Activated naive CD4-positive, alpha-beta T cell treated with anti-CD3 and anti-CD28 coated beads, Interleukin-2, amount 50 U/mL, for 24 hours (primary cell): ENCODE data around the gene KAZN.
"Not testable (repeated sequence)": the region's sequence is repeated elsewhere in the genome, so short reads cannot be mapped to it uniquely, and the experiment has no call there.

ENCODE experiments used
- H3K27ac Mint-ChIP-seq: one replicate; pipeline ENCODE4 v1.8.0; 2021; ENCODE audit warnings: mild to moderate bottlenecking, mixed read lengths
- H3K27me3 Mint-ChIP-seq: one replicate; pipeline ENCODE4 v1.8.0; 2021; ENCODE audit warnings: mixed read lengths
- H3K36me3 Mint-ChIP-seq: one replicate; pipeline ENCODE4 v1.8.0; 2021; ENCODE audit warnings: mixed read lengths
- H3K4me1 Mint-ChIP-seq: one replicate; pipeline ENCODE4 v1.8.0; 2021; ENCODE audit warnings: mixed read lengths
- H3K4me3 Mint-ChIP-seq: one replicate; pipeline ENCODE4 v1.8.0; 2021; ENCODE audit warnings: mild to moderate bottlenecking, mixed read lengths
- H3K9me3 Mint-ChIP-seq: one replicate; pipeline ENCODE4 v1.8.0; 2021; ENCODE audit warnings: mixed read lengths

The KAZN gene

DNA sequence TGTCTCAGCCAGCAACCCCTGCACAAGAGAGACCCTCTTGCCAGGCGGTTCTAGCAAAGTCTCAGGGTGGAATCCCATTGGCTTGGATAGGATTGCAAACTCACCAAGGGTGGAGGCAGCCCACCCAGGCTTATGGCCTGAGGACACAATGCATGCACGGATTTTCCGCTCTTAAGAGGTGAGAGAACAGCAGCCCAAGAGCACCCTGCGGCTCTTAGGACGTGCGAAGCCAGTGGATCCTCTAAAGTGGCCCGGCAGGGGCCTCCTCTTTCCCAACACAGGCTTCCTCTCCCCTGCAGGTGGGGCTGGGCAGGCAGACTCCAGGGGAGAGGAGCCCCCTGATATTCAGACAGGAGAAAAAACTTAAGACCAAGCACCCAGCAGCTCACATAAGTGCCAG is 523.8 kb downstream of the KAZN start:
- no peak overlapping the region for H3K27ac Mint-ChIP-seq
- H3K4me3 Mint-ChIP-seq, result no peak overlapping the region

GRCh38 chr1:15123270-15123669 is 524.8 kb downstream of the KAZN start:
- Mint-ChIP-seq H3K4me1 (no peaks in the 10 kb centered on the region), H3K4me3 (no peak overlapping the region)

More for the DNA sequence above, 523.8 kb downstream of the KAZN start:
- H3K9me3 Mint-ChIP-seq, result no peaks in the 10 kb centered on the region
- no peaks in the 10 kb centered on the region for H3K4me1 Mint-ChIP-seq
- H3K27me3 Mint-ChIP-seq, result peaks cover under 1% of the 10 kb centered on the region
- H3K36me3 Mint-ChIP-seq, result no peaks in the 10 kb centered on the region

GRCh38 chr1:15123925-15124324 is 525.4 kb downstream of the KAZN start:
- H3K4me1 Mint-ChIP-seq, result no peaks in the 10 kb centered on the region
- H3K27ac Mint-ChIP-seq, result no peak overlapping the region
- H3K4me3 Mint-ChIP-seq, result no peak overlapping the region
- H3K36me3 Mint-ChIP-seq, result no peaks in the 10 kb centered on the region
- H3K27me3 Mint-ChIP-seq, result no peaks in the 10 kb centered on the region
- H3K9me3 Mint-ChIP-seq, result no peaks in the 10 kb centered on the region

More at GRCh38 chr1:15123270-15123669, 524.8 kb downstream of the KAZN start:
- Mint-ChIP-seq H3K27me3 (no peaks in the 10 kb centered on the region), H3K9me3 (no peaks in the 10 kb centered on the region), H3K36me3 (no peaks in the 10 kb centered on the region), H3K27ac (no peak overlapping the region)

- Mint-ChIP-seq H3K9me3 (no peaks in the 10 kb centered on the region), H3K36me3 (no peaks in the 10 kb centered on the region), H3K4me3 (no peak overlapping the region), H3K27ac (no peak overlapping the region), H3K4me1 (no peaks in the 10 kb centered on the region), H3K27me3 (no peaks in the 10 kb centered on the region)
These were observed 526.0 kb downstream of the KAZN start for GRCh38 chr1:15124362-15125100.

GRCh38 chr1:15125101-15125745 is 526.7 kb downstream of the KAZN start:
- Mint-ChIP-seq H3K36me3 (no peaks in the 10 kb centered on the region), H3K4me3 (no peak overlapping the region), H3K27ac (no peak overlapping the region), H3K9me3 (no peaks in the 10 kb centered on the region), H3K27me3 (no peaks in the 10 kb centered on the region), H3K4me1 (no peaks in the 10 kb centered on the region)

GRCh38 chr1:15128077-15128476 is 529.6 kb downstream of the KAZN start:
- H3K4me1 Mint-ChIP-seq, result no peaks in the 10 kb centered on the region
- no peaks in the 10 kb centered on the region for H3K9me3 Mint-ChIP-seq
- H3K27me3 Mint-ChIP-seq, result no peaks in the 10 kb centered on the region
- H3K36me3 Mint-ChIP-seq, result no peaks in the 10 kb centered on the region
- H3K27ac Mint-ChIP-seq, result no peak overlapping the region
- no peak overlapping the region for H3K4me3 Mint-ChIP-seq

- Mint-ChIP-seq H3K4me3 (no peak overlapping the region), H3K36me3 (no peaks in the 10 kb centered on the region), H3K27me3 (no peaks in the 10 kb centered on the region), H3K4me1 (no peaks in the 10 kb centered on the region), H3K27ac (peak overlapping the region; percentile 51), H3K9me3 (no peaks in the 10 kb centered on the region)
These were observed 530.2 kb downstream of the KAZN start for GRCh38 chr1:15128520-15129313.

DNA sequence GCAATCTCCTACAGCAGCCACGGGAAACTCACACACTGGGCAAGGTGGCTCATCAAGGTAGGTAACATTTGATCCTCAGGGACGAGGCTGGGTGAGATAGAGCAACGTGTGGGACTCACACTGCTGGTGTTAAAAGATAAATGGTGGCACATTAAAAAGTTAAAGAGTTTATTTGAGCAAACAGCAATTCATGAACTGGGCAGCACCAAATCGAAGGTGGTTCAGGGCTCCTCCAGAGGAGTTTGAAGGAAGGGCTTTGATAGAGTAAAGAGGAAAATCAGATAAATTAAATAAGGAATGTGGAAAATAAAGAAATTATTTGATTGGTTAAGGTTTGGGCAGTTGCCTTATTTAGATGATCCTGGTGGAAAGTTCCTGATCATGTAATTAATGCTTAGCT is 531.5 kb downstream of the KAZN start:
- H3K4me1 Mint-ChIP-seq, result no peaks in the 10 kb centered on the region
- H3K36me3 Mint-ChIP-seq, result no peaks in the 10 kb centered on the region
- no peak overlapping the region for H3K27ac Mint-ChIP-seq
- no peaks in the 10 kb centered on the region for H3K9me3 Mint-ChIP-seq
- no peak overlapping the region for H3K4me3 Mint-ChIP-seq
- peaks cover 8% of the 10 kb centered on the region for H3K27me3 Mint-ChIP-seq

DNA sequence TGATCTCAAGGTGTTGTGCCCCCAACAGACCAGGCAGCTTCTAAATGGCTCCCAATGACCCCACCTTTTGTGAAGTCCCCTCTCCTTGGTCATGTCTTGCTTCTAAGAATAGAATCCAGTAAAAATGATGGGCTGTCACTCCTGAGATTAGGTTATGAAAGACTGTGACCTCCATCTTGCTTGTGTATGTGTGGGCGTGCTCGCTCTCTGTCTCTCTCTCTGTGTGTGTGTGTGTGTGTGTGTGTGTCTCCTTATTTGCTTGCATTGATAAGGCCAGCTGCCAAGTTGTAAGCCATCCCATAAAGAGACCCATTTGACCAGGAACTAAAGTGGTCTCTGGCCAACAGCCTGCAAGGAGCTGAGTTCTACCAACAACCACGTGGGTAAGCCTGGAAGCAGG is 532.1 kb downstream of the KAZN start:
- no peaks in the 10 kb centered on the region for H3K36me3 Mint-ChIP-seq
- no peaks in the 10 kb centered on the region for H3K9me3 Mint-ChIP-seq
- no peaks in the 10 kb centered on the region for H3K4me1 Mint-ChIP-seq
- no peak overlapping the region for H3K27ac Mint-ChIP-seq
- no peak overlapping the region for H3K4me3 Mint-ChIP-seq
- H3K27me3 Mint-ChIP-seq, result peaks cover 13% of the 10 kb centered on the region

DNA sequence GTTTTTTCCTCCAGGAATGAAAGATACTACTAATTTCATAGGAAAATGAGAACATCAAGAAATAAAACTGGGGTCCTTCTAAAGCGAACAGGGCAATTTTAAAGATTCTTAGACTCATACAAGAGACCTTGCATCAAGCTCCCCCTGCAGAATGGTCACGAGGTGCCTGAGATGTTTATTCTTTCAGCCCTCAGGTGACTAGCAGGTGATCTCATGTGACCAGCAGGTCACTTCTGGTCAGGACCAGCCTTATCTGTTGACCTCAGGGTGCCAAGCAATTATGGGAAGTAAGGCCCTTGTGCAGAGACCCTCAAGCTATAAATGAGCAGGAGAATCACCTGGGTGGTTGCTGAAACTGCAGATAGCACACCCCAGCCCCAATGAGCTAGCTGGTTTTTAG is 534.5 kb downstream of the KAZN start:
- H3K4me1 Mint-ChIP-seq, result no peaks in the 10 kb centered on the region
- H3K9me3 Mint-ChIP-seq, result no peaks in the 10 kb centered on the region

DNA sequence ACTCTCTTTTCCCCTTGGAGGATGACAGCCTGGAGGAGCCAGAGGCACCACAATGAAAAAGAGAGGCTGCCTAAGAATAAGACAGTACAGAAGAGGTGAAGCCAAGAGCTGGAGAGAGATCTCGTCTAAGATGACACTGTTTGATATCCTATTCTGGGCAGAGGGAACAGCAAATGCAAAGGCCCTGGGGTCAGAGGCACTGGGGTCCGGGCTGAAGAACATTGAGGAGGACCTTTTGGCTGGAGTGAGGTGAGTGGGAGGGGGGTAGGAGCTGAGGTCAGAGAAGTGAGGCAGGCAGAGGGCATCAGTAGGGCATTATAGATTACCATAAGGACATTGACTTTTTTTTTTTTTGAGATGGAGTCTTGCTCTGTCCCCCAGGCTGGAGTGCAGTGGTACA is 535.8 kb downstream of the KAZN start:
- peaks cover 24% of the 10 kb centered on the region for H3K27me3 Mint-ChIP-seq
- no peaks in the 10 kb centered on the region for H3K9me3 Mint-ChIP-seq

More for the DNA sequence above, 534.5 kb downstream of the KAZN start:
- Mint-ChIP-seq H3K4me3 (no peak overlapping the region), H3K27me3 (peaks cover 24% of the 10 kb centered on the region), H3K36me3 (no peaks in the 10 kb centered on the region), H3K27ac (no peak overlapping the region)

GRCh38 chr1:15135604-15136003 is 537.1 kb downstream of the KAZN start:
- H3K4me3 Mint-ChIP-seq, H3K27ac Mint-ChIP-seq, H3K9me3 Mint-ChIP-seq, H3K4me1 Mint-ChIP-seq, H3K36me3 Mint-ChIP-seq: not testable (repeated sequence)
- peaks cover 26% of the 10 kb centered on the region for H3K27me3 Mint-ChIP-seq

More for the DNA sequence above, 535.8 kb downstream of the KAZN start:
- Mint-ChIP-seq H3K4me3 (no peak overlapping the region), H3K36me3 (no peaks in the 10 kb centered on the region), H3K4me1 (no peaks in the 10 kb centered on the region), H3K27ac (no peak overlapping the region)

DNA sequence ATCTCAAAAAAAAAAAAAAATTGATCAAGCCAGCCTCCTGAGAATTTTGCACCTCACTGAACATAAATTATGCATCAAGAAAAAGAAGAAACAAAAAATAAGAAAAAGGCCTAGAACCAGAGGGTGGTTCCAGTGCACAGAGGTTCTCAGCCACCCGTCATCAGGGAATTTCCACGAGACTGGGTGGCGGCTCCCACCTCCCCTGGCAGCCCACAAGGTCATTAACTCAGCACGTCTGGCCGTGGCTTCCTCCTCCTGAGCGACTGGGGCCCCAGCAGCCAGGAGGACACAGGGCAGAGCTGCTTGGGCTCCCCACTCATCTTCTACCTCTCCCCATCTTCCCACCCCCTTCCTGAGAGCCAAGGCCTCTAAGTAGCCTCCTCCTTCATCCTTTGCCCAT is 539.3 kb downstream of the KAZN start:
- Mint-ChIP-seq H3K9me3 (no peaks in the 10 kb centered on the region), H3K27me3 (peaks cover 36% of the 10 kb centered on the region), H3K4me3 (no peak overlapping the region), H3K4me1 (peaks cover 4% of the 10 kb centered on the region), H3K27ac (no peak overlapping the region), H3K36me3 (no peaks in the 10 kb centered on the region)

- no peak overlapping the region for H3K27ac Mint-ChIP-seq
- H3K27me3 Mint-ChIP-seq, result peaks cover 38% of the 10 kb centered on the region
- H3K4me1 Mint-ChIP-seq, result peaks cover 4% of the 10 kb centered on the region
- H3K4me3 Mint-ChIP-seq, result no peak overlapping the region
- H3K9me3 Mint-ChIP-seq, result no peaks in the 10 kb centered on the region
- H3K36me3 Mint-ChIP-seq, result no peaks in the 10 kb centered on the region
These were observed 541.3 kb downstream of the KAZN start for GRCh38 chr1:15139654-15140350.

DNA sequence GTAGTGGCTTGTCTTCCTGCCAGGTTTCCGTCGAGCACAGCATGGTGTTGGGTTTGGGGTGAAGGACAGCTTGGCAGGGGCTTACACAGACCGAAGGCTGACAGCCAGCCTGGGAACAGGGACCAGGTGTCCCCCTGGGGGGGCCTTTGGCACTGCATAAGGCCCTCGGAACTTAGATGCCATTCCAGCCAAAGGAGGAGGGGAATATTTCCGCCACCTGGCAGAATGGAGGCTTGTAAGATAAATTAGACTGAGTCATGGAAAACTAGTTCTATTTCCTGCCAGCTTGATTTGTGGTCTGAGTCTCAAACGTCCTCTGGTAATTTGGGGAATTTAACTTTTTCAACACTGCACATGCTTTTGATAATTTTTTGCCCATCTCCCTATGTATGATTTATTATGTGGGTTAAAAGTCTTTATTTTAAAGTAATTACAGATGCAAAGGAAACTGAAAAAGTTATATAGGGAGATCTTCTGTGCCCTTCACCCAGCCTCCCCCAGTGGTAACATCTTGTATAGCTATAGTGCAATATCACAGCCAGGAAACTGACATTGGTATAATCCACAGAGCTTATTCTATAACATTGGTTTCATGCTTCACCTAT is 543.6 kb downstream of the KAZN start:
- H3K4me3 Mint-ChIP-seq, result no peak overlapping the region
- no peaks in the 10 kb centered on the region for H3K9me3 Mint-ChIP-seq
- H3K4me1 Mint-ChIP-seq, result peaks cover 4% of the 10 kb centered on the region
- no peaks in the 10 kb centered on the region for H3K36me3 Mint-ChIP-seq
- H3K27ac Mint-ChIP-seq, result no peak overlapping the region
- peaks cover 24% of the 10 kb centered on the region for H3K27me3 Mint-ChIP-seq
